Left cardiac atrium (tissue), 4 donors: Measurements from ENCODE around the gene RANBP10. TPM values are rescaled to one million over a fixed set of nuclear protein-coding genes. Genes with fewer than 3 reads are reported as not detected.

Experiments used
- ATAC-seq, 2 donors: fragments of 200-7000 bp; cut with Tn5 transposase; one replicate each; pipeline ENCODE4 v1.9.1; 2020; ENCODE audit warnings: mild to moderate bottlenecking in 2 of 2, moderate library complexity in 2 of 2
- DNase-seq: peaks from one replicate; pipeline ENCODE4 v3.0.0-alpha.2; 2020
- intact Hi-C, 2 donors: fragments of 100-400 bp; cut with DNase I; formaldehyde crosslinking; loops; one replicate each; pipeline versions ENCODE4 v1.14.1 to v1.15.1; 2022 to 2023
- total RNA-seq, 2 donors: library from RNA; stranded (reverse); fragmentation: NEBNext Ultra II Directional; extraction: Animal tissue kit (Norgen Biotek cat#: 25700); gene quantifications; one replicate each; pipeline ENCODE4 v1.2.1, GENCODE V29; 2021
- donor health status: DM: no; HTN: yes; CAD: no.
- donor health status: DM: no; HTN: yes; CAD: no; lungs with severe emphysema.
- donor health status: DM: yes; HTN: yes; CAD: no.
- donor health status: Dilated cardiomyopathy.

Gene RANBP10
- total RNA-seq, 2 donors from 2014 or later, result 10.9 to 14.3 TPM

DNA sequence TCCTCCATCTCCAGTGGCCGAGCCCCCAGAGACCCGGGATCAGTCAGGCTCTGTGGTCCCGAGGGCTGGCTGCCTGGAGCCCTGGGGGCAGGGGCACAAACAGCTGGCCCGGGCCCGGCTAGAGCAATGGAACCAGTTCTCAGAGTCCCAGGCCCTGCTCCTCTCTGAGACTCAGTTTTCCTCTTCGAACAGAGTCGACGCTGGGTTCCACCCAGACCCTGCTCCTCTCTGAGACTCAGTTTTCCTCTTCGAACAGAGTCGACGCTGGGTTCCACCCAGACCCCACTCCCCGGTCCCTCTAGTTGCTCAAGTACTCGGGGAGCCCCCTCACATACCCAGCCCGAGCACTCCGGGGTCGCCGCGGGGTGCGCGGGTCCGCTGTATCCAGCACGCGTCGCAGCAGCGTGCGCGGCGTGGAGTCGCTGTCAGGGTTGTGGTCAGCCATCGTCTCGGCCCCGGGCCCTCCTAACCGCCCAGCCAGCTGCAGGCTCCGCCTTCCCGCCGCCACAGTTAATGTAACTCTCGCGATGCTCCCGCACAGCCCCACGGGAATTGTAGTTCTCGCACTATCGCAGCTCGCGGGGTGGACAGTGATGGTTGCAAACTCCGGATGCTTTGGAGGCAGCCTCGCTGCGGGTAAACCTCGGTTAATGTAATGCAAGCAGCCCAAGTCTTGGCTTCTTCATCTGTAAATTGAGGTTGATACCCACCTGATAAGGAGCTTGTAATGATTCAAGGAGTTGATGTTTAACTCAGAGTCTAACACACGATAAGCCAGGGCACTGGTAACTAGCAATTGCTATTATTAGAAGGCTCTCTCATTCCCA lies 27.3 kb upstream of the RANBP10 start:
- ATAC-seq, result peak; percentile 99 to 100
- intact Hi-C loops, result loop anchor here in 1 of 2 donors (5.0 kb wide), 1 partner anchor 89 kb away; no protein-coding TSS in a partner anchor
- peak; percentile 96 for DNase-seq

DNA sequence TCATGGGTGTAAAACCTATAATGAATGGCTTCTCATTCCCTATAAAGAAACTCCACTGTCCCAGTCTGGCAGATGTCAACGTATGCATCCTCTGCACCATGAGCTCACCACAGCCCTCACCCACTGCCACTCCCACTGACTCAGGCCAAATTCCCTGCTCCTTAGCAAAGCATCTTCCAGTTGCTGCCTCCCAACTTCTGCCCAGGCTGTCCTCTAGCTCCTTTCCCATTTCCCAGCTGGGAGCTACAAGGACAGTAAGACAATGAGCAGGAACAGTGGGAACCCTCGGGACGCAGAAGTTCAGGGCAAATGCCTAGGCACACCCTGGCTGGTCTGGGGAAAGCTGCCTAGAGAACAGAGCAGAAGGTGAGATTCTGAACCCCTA lies 26.7 kb upstream of the RANBP10 start:
- ATAC-seq (peak in 1 of 2 donors; percentile 47), DNase-seq (no peak)
- intact Hi-C loops, result loop anchor here in 1 of 2 donors (5.0 kb wide), 1 partner anchor 89 kb away; no protein-coding TSS in a partner anchor

DNA sequence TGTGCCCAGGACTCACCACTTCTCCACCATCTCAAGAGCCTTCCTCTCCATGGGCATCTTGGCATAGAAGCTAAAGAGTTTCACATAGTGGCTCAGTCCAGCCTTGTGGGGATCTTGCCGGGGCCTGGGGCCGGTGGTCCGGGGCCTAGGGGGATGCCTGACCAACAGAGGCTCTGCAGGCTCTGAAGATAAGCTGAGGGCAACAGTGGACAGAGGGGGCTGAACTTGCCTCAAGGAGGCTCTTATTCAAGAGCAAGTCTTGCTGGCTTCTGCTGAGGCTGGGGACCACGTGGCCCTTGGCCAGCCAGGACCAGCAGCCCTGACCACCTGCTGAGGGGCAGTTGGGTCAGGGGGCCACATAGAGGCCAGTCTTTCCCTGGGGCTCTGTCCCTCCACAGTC lies 22.3 kb upstream of the RANBP10 start:
- no peak for DNase-seq

DNA sequence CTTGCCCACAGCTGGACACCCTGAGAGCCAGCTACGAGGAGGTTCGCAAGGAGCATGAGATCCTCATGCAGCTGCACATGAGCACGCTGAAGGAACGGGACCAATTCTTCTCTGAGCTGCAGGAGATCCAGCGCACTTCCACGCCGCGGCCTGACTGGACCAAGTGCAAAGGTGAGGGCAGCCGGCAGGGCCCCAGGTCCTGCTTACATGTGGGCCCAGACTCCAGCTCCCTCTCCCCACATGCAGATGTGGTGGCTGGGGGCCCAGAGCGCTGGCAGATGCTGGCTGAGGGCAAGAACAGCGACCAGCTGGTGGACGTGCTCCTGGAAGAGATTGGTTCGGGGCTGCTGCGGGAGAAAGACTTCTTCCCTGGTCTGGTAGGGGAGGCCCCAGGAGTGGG lies 19.5 kb upstream of the RANBP10 start:
- intact Hi-C loops, result no loop called here

More for the DNA sequence above, 22.3 kb upstream of the RANBP10 start:
- no peak for ATAC-seq
- intact Hi-C loops, result no loop called here

DNA sequence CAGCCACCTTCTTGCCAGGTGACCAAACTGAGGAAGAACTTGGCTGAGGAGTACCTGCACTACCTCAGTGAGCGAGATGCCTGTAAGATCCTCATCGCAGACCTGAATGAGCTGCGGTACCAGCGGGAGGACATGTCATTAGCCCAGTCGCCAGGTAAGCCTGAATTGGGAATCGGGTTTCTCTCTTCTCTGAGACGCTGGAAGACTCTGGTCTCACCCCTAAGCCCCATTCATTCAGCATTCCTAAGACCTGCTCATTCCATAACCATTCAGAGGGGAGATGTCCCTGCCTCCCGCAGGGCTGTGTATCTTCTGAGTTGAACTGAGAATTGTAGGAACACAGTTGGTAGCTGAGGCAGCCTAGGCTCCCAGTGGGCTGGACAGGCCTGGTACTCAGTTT lies 18.8 kb upstream of the RANBP10 start:
- intact Hi-C loops, result no loop called here
- ATAC-seq (no peak), DNase-seq (no peak)

More for the DNA sequence above, 19.5 kb upstream of the RANBP10 start:
- ATAC-seq, result no peak
- no peak for DNase-seq

DNA sequence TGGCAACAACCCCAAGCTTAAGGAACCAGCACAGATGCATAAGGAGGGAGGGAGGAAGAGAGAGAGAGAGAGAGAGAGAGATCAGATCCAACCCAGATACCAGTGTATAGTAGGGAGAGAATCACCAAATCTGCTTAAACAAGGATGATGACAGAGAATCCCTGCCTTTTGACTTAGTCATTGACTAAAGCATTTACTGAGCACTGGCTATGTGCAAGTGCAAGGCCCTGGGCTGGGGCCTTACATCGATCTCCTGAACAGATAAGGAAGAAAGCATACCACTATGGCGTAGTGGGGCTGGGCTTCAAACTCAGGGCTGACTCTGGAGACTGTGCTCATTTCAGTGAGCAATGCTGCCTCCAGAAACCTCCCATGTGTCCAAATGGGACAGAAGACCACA lies 16.2 kb upstream of the RANBP10 start:
- ATAC-seq (no peak), DNase-seq (no peak)
- intact Hi-C loops, result no loop called here

DNA sequence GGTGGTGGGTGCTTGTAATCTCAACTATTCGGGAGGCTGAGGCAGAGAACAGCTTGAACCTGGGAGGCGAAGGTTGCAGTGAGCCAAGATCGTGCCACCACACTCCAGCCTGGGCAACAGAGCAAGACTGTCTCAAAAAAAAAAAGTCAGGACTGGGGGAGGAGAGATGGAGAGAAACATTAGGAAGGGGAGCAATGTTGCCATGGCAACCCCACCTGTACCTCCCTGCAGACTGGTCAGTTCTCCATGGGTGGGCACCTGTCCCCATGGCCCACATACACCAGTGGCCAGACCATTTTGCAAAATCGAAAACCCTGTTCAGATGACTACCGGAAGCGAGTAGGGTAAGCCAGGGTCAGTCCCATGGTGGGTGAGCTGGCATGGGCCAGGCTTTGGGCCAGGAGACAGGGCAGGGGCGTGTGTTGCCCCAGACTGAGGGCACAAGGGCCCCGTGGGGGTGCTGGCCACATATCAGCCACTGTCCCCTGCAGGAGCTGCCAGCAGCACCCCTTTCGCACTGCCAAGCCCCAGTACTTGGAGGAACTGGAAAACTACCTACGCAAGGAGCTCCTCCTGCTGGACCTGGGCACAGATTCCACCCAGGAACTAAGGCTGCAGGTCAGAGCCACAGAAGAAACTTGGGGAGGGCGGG lies 14.4 kb upstream of the RANBP10 start:
- intact Hi-C loops, result no loop called here
- DNase-seq (no peak), ATAC-seq (no peak)

DNA sequence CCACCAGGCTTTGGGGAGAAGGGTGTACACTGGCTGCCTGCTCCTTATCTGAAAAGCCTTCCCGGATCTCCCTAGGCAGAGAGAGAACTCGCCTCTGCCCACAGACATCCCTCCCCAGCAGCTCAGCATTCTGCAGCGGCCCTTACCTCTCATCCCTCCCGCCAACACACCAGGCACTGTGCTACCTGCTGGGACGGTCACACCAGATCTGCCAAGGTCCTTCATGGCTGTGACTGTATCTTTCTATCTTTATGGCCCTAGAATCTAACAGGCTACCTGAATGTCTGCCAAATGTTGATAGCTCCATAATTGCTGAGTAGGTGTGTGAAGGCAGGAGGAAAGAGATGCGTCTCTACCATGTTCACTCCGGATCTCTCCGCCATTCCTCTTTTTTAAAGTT lies 8.2 kb upstream of the RANBP10 start:
- intact Hi-C loops, result loop anchor here (2.0 to 10.0 kb wide), 4 partner anchors 114 to 230 kb away; no protein-coding TSS in a partner anchor
- ATAC-seq (no peak), DNase-seq (no peak)

DNA sequence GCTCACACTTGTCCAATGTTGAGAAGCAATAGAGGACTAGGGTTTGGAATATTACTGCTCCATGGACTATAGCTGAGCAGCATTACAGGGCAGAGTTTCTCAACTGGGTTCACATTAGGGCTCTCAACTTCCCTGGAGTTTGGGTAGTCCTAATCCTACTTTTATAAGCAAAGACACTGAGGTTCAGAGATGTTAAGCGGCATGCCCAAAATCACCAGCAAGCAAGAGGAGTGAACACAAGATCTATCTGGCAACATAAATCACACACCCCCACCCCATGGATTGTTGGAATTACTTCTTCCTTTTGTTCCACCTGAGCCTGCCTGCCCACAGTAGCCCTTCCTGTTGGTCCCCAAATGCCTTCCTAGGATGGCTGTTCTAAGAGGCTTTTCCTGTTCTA lies 5.5 kb upstream of the RANBP10 start:
- intact Hi-C loops, result loop anchor here in 1 of 2 donors (10.0 kb wide), 2 partner anchors 137 to 233 kb away; no protein-coding TSS in a partner anchor
- no peak for DNase-seq
- ATAC-seq, result no peak

DNA sequence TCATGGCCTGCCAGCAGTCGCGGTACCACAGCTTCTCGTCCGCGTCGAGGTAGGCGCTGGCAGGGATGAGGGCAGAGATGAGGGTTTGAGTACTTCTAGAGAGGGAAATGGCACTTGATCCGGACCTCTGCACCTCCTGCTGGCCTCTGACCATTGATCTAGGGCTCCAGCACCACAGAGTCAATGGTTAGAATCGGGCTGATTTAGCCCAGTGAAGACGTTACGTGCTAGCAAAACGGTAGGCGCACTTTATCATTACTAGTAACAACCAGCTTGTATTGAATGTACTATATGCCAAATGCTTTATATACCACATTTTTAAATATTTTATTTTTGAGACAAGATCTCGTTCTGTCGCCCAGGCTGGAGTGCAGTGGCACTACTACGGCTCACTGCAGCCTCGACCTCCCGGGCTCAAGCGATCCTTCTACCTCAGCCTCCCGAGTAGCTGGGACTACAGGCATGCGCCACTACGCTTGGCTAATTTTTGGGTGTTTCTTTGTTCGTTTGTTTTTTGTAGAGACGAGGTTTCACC lies 855 bp upstream of the RANBP10 start:
- DNase-seq, result no peak
- intact Hi-C loops, result loop anchor here in 1 of 2 donors (5.0 kb wide), 1 partner anchor 135 kb away; no protein-coding TSS in a partner anchor
- ATAC-seq, result no peak

DNA sequence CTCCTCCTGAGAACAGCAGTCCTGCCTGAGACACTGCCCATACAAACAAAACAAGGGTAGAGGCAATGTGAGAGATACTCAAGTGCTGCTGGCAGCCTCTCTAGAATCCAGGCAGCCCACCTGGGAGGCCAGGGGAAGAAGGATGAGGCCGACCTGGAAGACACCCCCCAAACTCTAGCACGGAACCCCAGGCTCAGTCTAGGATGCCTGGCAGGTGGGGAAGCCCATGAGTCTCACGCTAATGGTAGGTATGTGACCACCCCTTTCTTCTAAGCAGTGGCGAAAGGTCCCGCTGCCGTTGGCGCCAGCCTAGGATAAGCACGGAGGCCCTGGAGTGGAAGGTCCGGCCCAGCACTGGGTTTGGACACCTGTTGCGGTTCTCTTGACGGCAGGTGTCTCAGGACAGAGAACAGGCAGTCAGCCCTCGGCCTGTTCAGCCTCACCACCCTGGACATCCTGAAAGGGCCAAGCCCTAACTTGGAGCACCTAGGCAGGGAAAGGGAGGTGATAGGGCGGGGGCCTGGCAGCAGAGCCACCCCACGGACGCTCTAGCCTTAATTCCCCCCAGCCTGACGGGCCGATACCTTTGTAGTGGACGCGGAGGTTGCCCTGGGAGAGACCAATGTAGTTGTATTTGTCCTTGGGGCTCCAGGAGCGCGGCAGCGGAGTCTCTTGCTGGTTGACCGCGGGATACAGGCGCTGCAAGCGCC lies 487 bp downstream of the RANBP10 start:
- ATAC-seq, result peak in 1 of 2 donors; percentile 9
- peak; percentile 30 for DNase-seq
- intact Hi-C loops, result loop anchor here in 1 of 2 donors (5.0 kb wide), 1 partner anchor 134 kb away; no protein-coding TSS in a partner anchor

DNA sequence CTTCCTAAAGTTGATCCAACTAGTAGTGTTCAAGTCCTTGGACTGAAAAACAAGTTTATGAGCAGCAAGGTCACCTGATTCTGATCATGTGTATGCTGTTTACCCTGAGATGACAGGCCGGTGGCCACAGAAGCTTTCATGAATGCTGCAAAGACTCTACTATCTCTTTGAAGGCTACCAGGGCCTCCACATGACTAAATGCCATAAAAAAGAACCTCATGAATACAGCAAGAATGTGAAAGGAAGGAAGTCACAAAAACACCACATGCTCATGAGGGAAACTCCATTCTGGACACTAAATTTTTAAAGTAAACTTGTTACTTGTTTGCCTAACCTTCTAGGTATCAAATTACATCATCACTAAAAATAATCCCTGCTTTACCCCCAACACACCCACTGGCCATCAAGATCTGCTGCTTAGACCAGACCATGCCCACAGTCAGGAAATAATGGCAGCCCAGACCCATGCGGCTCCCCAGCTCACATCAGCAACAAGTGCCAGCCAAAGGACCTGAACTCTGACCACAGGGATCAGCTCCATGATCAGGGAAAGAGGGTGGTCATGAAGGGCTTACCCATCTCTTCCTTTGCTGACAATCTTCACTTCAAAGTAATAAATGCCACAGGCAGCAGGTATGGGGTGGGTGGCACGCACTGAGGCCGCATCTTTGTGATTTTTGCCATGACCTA lies 1.4 kb downstream of the RANBP10 start:
- ATAC-seq (no peak), DNase-seq (no peak)
- intact Hi-C loops, result loop anchor here in 1 of 2 donors (5.0 kb wide), 1 partner anchor 133 kb away; no protein-coding TSS in a partner anchor

DNA sequence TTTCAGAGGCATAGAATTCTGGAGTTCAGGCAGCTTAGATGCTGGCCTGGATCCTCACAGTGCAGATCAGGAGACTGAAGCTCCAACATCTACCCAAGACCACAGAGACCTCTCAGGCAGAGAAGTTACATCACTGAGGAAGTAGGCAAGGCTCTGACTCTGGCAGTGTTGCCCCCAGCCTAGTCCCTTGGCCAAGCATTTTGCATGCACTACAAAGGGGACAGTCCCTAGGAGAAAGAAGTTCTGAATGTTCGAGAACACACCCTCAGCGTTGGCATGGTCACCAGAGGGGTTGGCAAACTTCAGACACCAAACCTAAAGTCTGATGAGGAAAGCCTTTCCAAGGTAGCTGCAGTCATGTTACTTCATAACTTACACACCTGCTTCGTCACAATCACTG lies 2.5 kb downstream of the RANBP10 start:
- intact Hi-C loops, result no loop called here
- ATAC-seq, result no peak
- DNase-seq, result no peak

DNA sequence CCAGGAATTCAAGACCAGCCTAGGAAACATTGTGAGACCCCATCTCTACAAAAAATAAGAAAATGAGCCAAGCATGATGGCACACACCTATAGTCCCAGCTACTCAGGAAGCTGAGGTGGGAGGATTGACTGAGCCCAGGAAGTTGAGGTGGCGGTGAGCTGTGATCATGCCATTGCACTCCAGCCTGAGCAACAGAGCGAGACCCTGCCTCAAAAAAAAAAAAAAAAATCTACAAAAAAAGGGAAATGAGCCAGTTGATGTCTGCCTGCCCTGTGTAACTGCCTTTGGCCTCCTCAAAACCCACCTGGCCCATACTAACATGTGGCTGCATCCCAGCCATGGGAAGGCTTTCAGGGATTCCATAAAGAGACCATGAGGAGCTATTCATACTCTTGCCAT lies 4.5 kb downstream of the RANBP10 start:
- intact Hi-C loops, result no loop called here
- ATAC-seq, result no peak

DNA sequence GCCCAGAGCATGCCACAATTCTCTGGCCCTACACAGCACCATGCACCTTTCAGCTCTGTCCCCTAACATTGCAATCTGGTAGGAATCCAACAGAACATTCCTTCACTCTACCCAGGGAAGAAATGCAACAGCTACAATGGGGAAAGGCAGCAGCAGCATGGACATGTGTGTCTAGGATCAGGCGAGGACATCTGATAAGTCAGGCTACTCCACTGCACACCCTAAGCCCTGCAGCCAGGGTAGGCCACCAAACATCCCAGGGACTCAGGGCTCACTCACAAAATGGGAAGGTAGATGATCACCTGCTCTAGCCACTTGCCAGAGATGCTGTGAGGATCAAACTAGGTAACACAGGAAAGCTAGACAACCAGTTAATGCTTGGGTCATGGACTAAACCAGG lies 5.1 kb downstream of the RANBP10 start:
- intact Hi-C loops, result no loop called here
- no peak for ATAC-seq

More for the DNA sequence above, 4.5 kb downstream of the RANBP10 start:
- no peak for DNase-seq

DNA sequence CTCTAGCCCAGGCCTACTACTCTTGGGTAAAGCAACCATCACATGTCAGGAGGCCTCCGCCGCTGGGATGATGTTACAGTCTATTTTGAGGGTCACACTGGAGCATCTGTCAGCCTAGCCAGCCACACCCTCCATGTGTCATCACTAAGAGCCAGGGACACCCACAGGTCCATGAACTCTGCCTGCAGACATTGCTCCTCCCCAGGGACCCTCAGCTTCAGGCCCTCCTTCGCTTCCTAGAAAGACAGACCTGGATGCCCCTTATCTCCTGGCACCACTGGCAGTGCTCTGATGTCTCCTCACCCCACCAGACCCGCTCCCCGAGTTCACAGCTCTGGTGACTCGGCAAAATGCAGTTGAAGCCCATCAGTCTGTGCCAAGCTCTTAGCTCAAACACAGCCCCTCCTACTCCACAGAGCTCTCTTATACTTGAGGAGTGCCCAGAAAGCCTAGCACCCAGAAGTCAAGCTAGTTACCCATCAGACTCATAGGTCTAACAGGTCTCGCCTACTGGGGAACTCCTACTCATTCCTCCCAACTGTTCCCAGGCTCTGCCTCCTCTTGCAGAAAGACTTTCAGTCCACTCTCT lies 5.9 kb downstream of the RANBP10 start:
- DNase-seq (peak; percentile 52), ATAC-seq (peak; percentile 87 to 91)
- intact Hi-C loops, result no loop called here

More for the DNA sequence above, 5.1 kb downstream of the RANBP10 start:
- no peak for DNase-seq

DNA sequence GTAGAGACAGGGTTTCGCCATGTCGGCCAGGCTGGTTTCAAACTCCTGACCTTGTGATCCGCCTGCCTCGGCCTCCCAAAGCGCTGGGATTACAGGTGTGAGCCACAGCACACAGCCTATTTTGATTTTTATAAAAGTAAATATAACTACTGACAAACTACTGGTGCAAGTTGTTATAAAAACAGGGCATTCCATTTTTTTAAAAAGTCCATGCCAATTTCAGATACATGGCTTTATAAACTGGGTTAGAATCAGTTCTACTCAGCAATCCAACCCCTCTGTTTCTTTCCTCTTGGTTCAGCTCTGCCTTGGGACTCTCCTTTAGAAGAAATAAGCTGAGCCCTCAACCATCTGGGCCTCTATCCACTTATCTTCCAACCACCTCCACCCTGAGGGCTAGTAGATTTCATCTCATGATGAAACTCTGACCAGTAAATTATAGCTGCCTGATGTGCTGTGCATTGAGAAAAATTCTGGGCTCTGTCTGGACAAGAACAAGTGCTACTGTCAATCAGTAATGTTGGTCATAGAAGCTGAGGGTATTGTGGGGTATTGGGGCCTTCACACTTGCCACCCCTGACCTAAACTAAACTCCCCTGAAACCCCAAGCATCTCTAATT lies 10.2 kb downstream of the RANBP10 start:
- ATAC-seq, result no peak
- DNase-seq, result no peak
- intact Hi-C loops, result no loop called here

DNA sequence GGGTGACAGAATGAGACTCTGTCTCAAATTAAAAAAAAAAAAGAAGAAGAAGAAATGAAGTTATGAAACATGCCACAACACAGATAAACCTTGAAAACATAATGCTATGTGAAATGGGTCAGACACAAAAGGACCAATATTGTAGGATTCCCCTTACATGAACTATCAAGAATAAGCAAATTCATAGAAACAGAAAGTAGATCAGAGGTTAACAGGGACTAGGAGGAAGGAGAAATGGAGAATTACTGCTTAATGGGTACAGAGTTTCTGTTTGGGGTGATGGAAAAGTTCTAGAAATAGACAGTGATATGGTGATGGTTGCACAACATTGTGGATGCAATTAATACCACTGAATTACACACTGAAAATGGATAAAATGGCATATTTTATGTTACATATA lies 16.3 kb downstream of the RANBP10 start:
- DNase-seq (no peak), ATAC-seq (no peak)
- intact Hi-C loops, result no loop called here
